Measurements from ENCODE around the gene KIF16B. TPM values are rescaled to one million over a fixed set of nuclear protein-coding genes. Genes with fewer than 3 reads are reported as not detected.

Gene KIF16B
- total RNA-seq, 1 experiment from 2014 or later, result 7.0 TPM

DNA sequence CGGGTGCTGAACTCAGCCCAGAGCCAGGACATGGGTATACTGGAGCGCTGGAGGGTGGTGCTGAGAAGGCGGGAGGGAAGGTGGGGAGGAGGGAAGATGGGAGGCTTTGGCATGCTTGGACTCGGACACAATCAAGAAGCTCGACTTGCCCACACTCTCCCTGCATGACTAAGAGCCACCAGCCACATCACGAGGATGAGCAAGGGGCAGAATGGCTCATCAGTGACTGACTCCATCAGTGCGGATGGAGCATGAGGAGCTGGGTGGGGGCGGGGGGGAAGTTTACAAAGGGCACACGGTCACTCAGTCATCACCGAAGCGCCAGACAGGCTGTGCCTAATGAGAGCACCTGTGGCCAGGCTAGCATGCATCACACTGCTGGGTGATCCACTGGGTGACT lies 222.8 kb downstream of the KIF16B start:
- Histone ChIP-seq H2AFZ (ENCODE audit: low read depth, low read length, poor library complexity, severe bottlenecking) (no peak overlapping the region), H4K20me1 (ENCODE audit: insufficient read depth) (no peaks in the 10 kb centered on the region), H3K9me3 (ENCODE audit: control insufficient read depth in 1 of 2, insufficient read depth in 1 of 2, low read depth in 1 of 2, low read length in 2 of 2) (no peaks in the 10 kb centered on the region), H3K27me3 (ENCODE audit: insufficient read depth, low read length) (no peaks in the 10 kb centered on the region), H3K4me3 (replicated peaks in 1 of 2; ENCODE audit: low read depth in 1 of 2, low read length in 2 of 2) (no peak overlapping the region), H3K9ac (ENCODE audit: low read length) (no peak overlapping the region), H3K4me1 (ENCODE audit: control insufficient read depth in 1 of 2, insufficient read depth in 2 of 2, low read length in 2 of 2) (no peaks in the 10 kb centered on the region), H3K9me2 (ENCODE audit: insufficient read depth) (no peaks in the 10 kb centered on the region), H3K36me3 (ENCODE audit: control insufficient read depth in 1 of 2, insufficient read depth in 2 of 2, low read length in 2 of 2) (no peaks in the 10 kb centered on the region), H3K4me2 (ENCODE audit: low read length) (no peak overlapping the region), H3K79me2 (ENCODE audit: insufficient read depth, low read length) (no peaks in the 10 kb centered on the region), H3K27ac (ENCODE audit: low read depth, low read length) (no peak overlapping the region)
- intact Hi-C loops (cut with micrococcal nuclease), result no loop called here
- POLR2A ChIA-PET, result no interaction called here
- TF ChIP-seq ZNF274 (IDR thresholded peaks at IDR 0.05; ENCODE audit: low read depth, low read length) (no peak), SIN3A (IDR thresholded peaks at IDR 0.05; ENCODE audit: low read depth) (no peak), CBX3 (IDR thresholded peaks at IDR 0.05; ENCODE audit: low read depth) (no peak), FOSL1 (IDR thresholded peaks at IDR 0.05; ENCODE audit: low read depth) (no peak), ZFX (IDR thresholded peaks at IDR 0.05) (no peak), TCF7L2 (IDR thresholded peaks at IDR 0.05; ENCODE audit: borderline replicate concordance, extremely low read depth, insufficient read depth, insufficient read length) (no peak), YY1 (IDR thresholded peaks at IDR 0.05; ENCODE audit: extremely low read depth, insufficient replicate concordance, low read depth, low read length) (no peak), CEBPB (IDR thresholded peaks at IDR 0.05; ENCODE audit: low read depth) (no peak), EZH2phosphoT487 (IDR thresholded peaks at IDR 0.05; ENCODE audit: borderline replicate concordance) (no peak), ELF1 (IDR thresholded peaks at IDR 0.05; ENCODE audit: borderline replicate concordance, low read depth) (no peak), REST (IDR thresholded peaks at IDR 0.05; ENCODE audit: low read depth) (no peak), POLR2AphosphoS5 (IDR thresholded peaks at IDR 0.05; ENCODE audit: low read depth, low read length) (no peak)
- TF ChIP-seq, protein P1, sequence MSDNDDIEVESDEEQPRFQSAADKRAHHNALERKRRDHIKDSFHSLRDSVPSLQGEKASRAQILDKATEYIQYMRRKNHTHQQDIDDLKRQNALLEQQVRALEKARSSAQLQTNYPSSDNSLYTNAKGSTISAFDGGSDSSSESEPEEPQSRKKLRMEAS (IDR thresholded peaks at IDR 0.05), result no peak
- TF ChIP-seq, protein P2, sequence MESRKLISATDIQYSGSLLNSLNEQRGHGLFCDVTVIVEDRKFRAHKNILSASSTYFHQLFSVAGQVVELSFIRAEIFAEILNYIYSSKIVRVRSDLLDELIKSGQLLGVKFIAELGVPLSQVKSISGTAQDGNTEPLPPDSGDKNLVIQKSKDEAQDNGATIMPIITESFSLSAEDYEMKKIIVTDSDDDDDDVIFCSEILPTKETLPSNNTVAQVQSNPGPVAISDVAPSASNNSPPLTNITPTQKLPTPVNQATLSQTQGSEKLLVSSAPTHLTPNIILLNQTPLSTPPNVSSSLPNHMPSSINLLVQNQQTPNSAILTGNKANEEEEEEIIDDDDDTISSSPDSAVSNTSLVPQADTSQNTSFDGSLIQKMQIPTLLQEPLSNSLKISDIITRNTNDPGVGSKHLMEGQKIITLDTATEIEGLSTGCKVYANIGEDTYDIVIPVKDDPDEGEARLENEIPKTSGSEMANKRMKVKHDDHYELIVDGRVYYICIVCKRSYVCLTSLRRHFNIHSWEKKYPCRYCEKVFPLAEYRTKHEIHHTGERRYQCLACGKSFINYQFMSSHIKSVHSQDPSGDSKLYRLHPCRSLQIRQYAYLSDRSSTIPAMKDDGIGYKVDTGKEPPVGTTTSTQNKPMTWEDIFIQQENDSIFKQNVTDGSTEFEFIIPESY (IDR thresholded peaks at IDR 0.05; ENCODE audit: extremely low read depth, insufficient replicate concordance, low read length), result no peak
- no TSS peak for BruUV-seq (replicated peaks)
- DNase-seq (ENCODE audit: low read depth, low spot score), result no peak
- RAD21 ChIA-PET (ENCODE audit: low non-redundant PET in 1 of 2, low total read pairs in 2 of 2, uncharacterized antibody in 2 of 2, unreplicated experiment in 2 of 2), result no interaction called here
- CTCF ChIA-PET, result no interaction called here
- no peak for ATAC-seq
